Upper lobe of left lung (tissue), 6 donors: ENCODE results near the gene SF3A2. TPM values are rescaled to one million over a fixed set of nuclear protein-coding genes. Genes with fewer than 3 reads are reported as not detected.
A peak's percentile ranks its signal among the peaks of the same experiment; 100 is the strongest.

Experiments
- ATAC-seq, 2 donors: fragments of 200-7000 bp; cut with Tn5 transposase; one replicate each; pipeline ENCODE4 v1.9.1; 2022; ENCODE audit warnings: mild to moderate bottlenecking in 2 of 2, moderate library complexity in 2 of 2; ENCODE audit not compliant: low FRiP score in 2 of 2
- DNase-seq, 2 donors: peaks; one replicate each; pipeline ENCODE4 v3.0.0-alpha.2; 2019 to 2020
- H3K27ac ChIP-seq, 4 donors: fragments of 200-600 bp; sonication (generic); one replicate each; pipeline ENCODE4 v1.5.1; 2016 to 2019
- H3K27me3 ChIP-seq, 4 donors: fragments of 200-600 bp; sonication (generic); one replicate each; pipeline ENCODE4 v1.5.1; 2017 to 2019
- H3K36me3 ChIP-seq, 4 donors: fragments of 200-600 bp; sonication (generic); one replicate each; pipeline ENCODE4 v1.5.1; 2016 to 2019
- H3K4me1 ChIP-seq, 4 donors: fragments of 200-600 bp; sonication (generic); one replicate each; pipeline ENCODE4 v1.5.1; 2018 to 2019
- H3K4me3 ChIP-seq, 4 donors: fragments of 200-600 bp; sonication (generic); one replicate each; pipeline ENCODE4 v1.5.1; 2017 to 2019; ENCODE audit warnings: mild to moderate bottlenecking in 2 of 4, moderate library complexity in 1 of 4
- H3K9me3 ChIP-seq, 4 donors: fragments of 200-600 bp; sonication (generic); one replicate each; pipeline ENCODE4 v1.5.1; 2018 to 2019
- EP300 ChIP-seq, 4 donors: sonication (generic); formaldehyde crosslinking; IDR thresholded peaks; one replicate each; pipeline ENCODE4 v1.5.1; 2017; ENCODE audit warnings: antibody characterized with exemption in 4 of 4, control low read depth in 2 of 4
- POLR2A ChIP-seq, 4 donors: fragments of 450-650 bp; IDR thresholded peaks; one replicate each; pipeline ENCODE4 v1.5.1; 2016 to 2017; ENCODE audit warnings: antibody characterized with exemption in 4 of 4, mild to moderate bottlenecking in 2 of 4
- POLR2AphosphoS5 ChIP-seq, 2 donors: sonication (generic); formaldehyde crosslinking; IDR thresholded peaks; one replicate each; pipeline ENCODE4 v1.5.1; 2017; ENCODE audit warnings: antibody characterized with exemption in 2 of 2
- WGBS, 2 donors: methylation state at CpG; one replicate each; pipeline ENCODE4 v1.1.5; 2017 to 2018; 5-methylcytosine and 5-hydroxymethylcytosine counted together
- total RNA-seq, 6 donors: library from RNA; depleted of rRNA in 4 of 6; stranded (reverse); fragments of >200 nt in 4 of 6; gene quantifications; one replicate each; pipeline versions ENCODE4 v1.1.0 to v1.2.1, GENCODE V29; 2016 to 2021
- TF ChIP-seq, protein P1 (sequence below), 6 experiments: fragments of 450-650 bp in 4 of 6; fragments of 200-600 bp in 2 of 6; sonication (generic) in 2 of 6; IDR thresholded peaks; one replicate each; pipeline ENCODE4 v1.5.1; 2016 to 2019; ENCODE audit warnings: antibody characterized with exemption in 6 of 6
- donor health status: DM: no; HTN: no; CAD: no; lungs with moderate emphysema.
- donor health status: DM: no; HTN: yes; CAD: no; lungs with severe emphysema.

Gene SF3A2
- total RNA-seq, 6 donors from 2014 or later = 39.8 to 104 (median 70.7) TPM

DNA sequence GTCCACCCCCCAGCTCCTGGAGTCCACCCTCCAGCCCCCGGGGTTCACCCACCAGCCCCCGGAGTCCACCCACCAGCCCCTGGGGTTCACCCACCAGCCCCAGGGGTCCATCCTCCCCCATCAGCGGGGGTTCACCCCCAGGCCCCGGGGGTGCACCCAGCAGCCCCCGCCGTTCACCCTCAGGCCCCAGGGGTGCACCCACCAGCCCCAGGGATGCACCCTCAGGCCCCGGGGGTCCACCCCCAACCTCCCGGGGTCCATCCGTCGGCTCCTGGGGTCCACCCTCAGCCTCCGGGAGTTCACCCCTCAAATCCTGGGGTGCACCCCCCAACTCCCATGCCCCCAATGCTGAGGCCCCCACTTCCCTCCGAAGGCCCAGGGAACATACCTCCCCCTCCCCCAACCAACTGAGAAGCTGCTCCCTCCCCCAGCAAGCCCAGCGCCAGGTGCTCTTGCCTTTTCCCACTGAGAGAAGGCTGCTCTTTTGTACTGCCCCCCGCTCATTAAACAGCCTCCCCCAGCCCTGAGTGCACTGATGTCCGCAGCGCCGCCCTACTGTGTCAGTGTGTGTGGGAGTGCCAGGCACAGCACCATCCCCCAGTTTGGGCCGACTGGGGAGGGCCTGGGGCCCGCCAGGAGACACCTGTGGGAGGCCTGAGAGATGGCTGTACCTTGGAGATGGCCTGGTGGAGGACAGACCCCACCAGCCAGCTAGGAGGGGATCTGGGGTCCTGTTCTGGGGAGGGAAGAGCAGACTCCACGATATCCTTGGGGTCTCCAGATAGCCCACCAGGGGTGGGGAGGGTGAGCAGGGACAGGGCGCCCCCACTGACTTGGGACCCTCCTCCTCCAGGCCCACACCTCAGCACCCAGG lies 11.7 kb downstream of the SF3A2 start:
- peaks cover 0 to 37% (median 34%) of the 10 kb centered on the region in 4 donors for H3K27me3 ChIP-seq
- H3K4me1 ChIP-seq = peaks cover 39 to 51% (median 43%) of the 10 kb centered on the region in 4 donors
- H3K9me3 ChIP-seq = no peaks in the 10 kb centered on the region
- TF ChIP-seq POLR2AphosphoS5 (IDR thresholded peaks at IDR 0.05) (no peak), EP300 (IDR thresholded peaks at IDR 0.05) (no peak), POLR2A (IDR thresholded peaks at IDR 0.05) (no peak)
- TF ChIP-seq, protein P1, sequence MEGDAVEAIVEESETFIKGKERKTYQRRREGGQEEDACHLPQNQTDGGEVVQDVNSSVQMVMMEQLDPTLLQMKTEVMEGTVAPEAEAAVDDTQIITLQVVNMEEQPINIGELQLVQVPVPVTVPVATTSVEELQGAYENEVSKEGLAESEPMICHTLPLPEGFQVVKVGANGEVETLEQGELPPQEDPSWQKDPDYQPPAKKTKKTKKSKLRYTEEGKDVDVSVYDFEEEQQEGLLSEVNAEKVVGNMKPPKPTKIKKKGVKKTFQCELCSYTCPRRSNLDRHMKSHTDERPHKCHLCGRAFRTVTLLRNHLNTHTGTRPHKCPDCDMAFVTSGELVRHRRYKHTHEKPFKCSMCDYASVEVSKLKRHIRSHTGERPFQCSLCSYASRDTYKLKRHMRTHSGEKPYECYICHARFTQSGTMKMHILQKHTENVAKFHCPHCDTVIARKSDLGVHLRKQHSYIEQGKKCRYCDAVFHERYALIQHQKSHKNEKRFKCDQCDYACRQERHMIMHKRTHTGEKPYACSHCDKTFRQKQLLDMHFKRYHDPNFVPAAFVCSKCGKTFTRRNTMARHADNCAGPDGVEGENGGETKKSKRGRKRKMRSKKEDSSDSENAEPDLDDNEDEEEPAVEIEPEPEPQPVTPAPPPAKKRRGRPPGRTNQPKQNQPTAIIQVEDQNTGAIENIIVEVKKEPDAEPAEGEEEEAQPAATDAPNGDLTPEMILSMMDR (IDR thresholded peaks at IDR 0.05) = no peak
- no peak overlapping the region for H3K4me3 ChIP-seq
- WGBS, 2 donors = 91 to 95% methylated on average over 13 to 16 of the region's 21 CpGs
- H3K36me3 ChIP-seq = peaks cover 43 to 57% (median 56%) of the 10 kb centered on the region in 4 donors
- DNase-seq (no peak), ATAC-seq (no peak)
- H3K27ac ChIP-seq = no peak overlapping the region

DNA sequence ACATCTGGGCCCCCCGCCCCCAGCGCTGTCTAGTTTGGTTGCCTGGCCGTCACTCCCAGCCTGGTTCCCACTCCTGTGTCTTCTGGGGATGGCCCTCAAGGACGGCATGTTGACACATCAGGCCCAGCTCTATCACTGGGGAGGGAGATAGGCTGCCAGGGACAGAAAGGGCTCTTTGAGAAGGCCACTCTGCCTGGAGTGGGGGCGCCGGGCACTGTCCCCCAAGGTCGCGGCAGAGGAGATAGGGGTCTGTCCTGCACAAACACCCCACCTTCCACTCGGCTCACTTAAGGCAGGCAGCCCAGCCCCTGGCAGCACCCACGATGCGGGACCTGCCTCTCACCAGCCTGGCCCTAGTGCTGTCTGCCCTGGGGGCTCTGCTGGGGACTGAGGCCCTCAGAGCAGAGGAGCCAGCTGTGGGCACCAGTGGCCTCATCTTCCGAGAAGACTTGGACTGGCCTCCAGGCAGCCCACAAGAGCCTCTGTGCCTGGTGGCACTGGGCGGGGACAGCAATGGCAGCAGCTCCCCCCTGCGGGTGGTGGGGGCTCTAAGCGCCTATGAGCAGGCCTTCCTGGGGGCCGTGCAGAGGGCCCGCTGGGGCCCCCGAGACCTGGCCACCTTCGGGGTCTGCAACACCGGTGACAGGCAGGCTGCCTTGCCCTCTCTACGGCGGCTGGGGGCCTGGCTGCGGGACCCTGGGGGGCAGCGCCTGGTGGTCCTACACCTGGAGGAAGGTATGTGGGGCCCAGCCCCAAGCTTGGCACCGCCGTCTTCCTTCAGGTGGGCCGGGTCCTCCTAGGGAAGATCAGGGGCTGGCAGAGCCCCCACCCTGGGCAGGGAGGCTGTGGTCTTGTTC lies 12.6 kb downstream of the SF3A2 start, which contains the start of gene AMH:
AMH (plus strand) TSS at position 314 of the 857 bp plus-strand sequence; CDS start at position 324, 10 bp downstream.
- H3K36me3 ChIP-seq = peaks cover 34 to 48% (median 48%) of the 10 kb centered on the region in 4 donors
- H3K27ac ChIP-seq = no peak within 1 kb of the TSS
- no peak within 1 kb of the TSS for H3K4me3 ChIP-seq
- TF ChIP-seq EP300 (IDR thresholded peaks at IDR 0.05) (no peak), POLR2A (IDR thresholded peaks at IDR 0.05) (no peak), POLR2AphosphoS5 (IDR thresholded peaks at IDR 0.05) (no peak)
- TF ChIP-seq, protein P1 (IDR thresholded peaks at IDR 0.05) = no peak
- DNase-seq = peak in 1 of 2 donors; percentile 78
- peaks cover 0 to 45% (median 37%) of the 10 kb centered on the region in 4 donors for H3K27me3 ChIP-seq
- peaks cover 43 to 57% (median 46%) of the 10 kb centered on the region in 4 donors for H3K4me1 ChIP-seq
- no peaks in the 10 kb centered on the region for H3K9me3 ChIP-seq
- no peak for ATAC-seq
- 71 to 82% methylated on average over 4 to 10 of the region's 27 CpGs for WGBS, 2 donors

DNA sequence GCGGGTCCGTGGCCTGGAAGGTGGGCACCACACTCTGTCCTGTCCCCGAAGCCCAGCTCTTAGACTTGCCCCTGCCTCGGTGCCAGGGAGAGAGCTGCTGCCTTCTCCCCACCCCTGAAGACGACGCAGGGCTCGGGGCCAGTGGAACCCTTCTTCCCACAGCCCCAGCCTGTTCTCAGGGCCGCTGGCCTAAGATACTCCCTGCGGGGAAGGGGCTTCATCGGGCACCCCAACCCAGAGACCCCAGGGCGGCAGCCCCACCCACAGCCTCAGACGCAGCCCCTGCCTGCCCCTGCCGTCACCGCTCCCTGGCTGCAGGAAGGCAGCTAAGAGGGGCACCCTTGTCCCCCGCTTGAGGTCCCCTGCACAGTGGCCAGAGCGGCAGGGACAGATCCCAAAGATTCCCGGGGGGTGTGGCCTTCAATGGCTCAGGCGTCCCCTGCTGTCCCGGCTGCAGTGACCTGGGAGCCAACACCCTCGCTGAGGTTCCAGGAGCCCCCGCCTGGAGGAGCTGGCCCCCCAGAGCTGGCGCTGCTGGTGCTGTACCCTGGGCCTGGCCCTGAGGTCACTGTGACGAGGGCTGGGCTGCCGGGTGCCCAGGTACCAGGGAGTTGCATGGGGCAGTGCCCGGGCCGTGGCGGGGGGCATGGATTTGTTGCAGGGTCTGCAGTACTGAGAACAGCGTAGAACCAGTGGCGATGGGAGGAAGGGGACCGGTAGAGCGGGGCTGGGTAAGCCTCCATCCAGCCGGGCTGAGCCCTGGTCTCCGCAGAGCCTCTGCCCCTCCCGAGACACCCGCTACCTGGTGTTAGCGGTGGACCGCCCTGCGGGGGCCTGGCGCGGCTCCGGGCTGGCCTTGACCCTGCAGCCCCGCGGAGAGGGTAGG lies 13.5 kb downstream of the SF3A2 start:
- H3K36me3 ChIP-seq = peaks cover 25 to 39% (median 39%) of the 10 kb centered on the region in 4 donors
- peaks cover 43 to 57% (median 46%) of the 10 kb centered on the region in 4 donors for H3K4me1 ChIP-seq
- H3K9me3 ChIP-seq = no peaks in the 10 kb centered on the region
- ATAC-seq (no peak), DNase-seq (peak in 1 of 2 donors; percentile 82)
- H3K27me3 ChIP-seq = peaks cover 0 to 45% (median 37%) of the 10 kb centered on the region in 4 donors
- no peak overlapping the region for H3K27ac ChIP-seq
- no peak overlapping the region for H3K4me3 ChIP-seq
- WGBS, 2 donors = 30 to 43% methylated on average over 2 to 40 of the region's 43 CpGs
- no peak for TF ChIP-seq POLR2AphosphoS5 (IDR thresholded peaks at IDR 0.05)
- no peak for TF ChIP-seq POLR2A (IDR thresholded peaks at IDR 0.05)
- TF ChIP-seq, protein P1 (IDR thresholded peaks at IDR 0.05) = no peak
- TF ChIP-seq EP300 (IDR thresholded peaks at IDR 0.05) = no peak

DNA sequence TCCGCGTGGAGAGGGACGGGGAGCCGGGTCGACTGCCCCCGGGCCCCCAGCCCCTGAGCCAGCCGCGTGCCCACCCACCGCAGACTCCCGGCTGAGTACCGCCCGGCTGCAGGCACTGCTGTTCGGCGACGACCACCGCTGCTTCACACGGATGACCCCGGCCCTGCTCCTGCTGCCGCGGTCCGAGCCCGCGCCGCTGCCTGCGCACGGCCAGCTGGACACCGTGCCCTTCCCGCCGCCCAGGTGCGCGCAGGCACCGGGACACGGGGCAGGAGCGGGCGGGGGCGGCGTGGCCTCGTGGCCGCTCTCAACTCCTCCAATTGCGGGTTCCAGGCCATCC lies 14.1 kb downstream of the SF3A2 start:
- Histone ChIP-seq H3K4me3 (peak overlapping the region in 2 of 4 donors; percentile 17 to 27), H3K4me1 (peaks cover 43 to 57% (median 46%) of the 10 kb centered on the region in 4 donors), H3K9me3 (no peaks in the 10 kb centered on the region), H3K27me3 (peaks cover 0 to 45% (median 37%) of the 10 kb centered on the region in 4 donors), H3K36me3 (peaks cover 19 to 33% (median 33%) of the 10 kb centered on the region in 4 donors), H3K27ac (no peak overlapping the region)
- no peak for ATAC-seq
- DNase-seq = no peak
- WGBS, 2 donors = 8% methylated on average over 5 of the region's 40 CpGs; no CpG with 5 or more reads in 1 of the 2 donors
- TF ChIP-seq POLR2AphosphoS5 (IDR thresholded peaks at IDR 0.05) = no peak
- TF ChIP-seq EP300 (IDR thresholded peaks at IDR 0.05) = no peak
- no peak for TF ChIP-seq POLR2A (IDR thresholded peaks at IDR 0.05)
- TF ChIP-seq, protein P1 (IDR thresholded peaks at IDR 0.05) = no peak
